Islet precursor cell (in vitro differentiated cells): ENCODE results near the gene MYO7A.
A peak's percentile ranks its signal among the peaks of the same experiment; 100 is the strongest.

Experiments used
- DNase-seq: peaks from one replicate; pipeline ENCODE4 v3.0.0-alpha.2; 2018

Gene MYO7A

DNA sequence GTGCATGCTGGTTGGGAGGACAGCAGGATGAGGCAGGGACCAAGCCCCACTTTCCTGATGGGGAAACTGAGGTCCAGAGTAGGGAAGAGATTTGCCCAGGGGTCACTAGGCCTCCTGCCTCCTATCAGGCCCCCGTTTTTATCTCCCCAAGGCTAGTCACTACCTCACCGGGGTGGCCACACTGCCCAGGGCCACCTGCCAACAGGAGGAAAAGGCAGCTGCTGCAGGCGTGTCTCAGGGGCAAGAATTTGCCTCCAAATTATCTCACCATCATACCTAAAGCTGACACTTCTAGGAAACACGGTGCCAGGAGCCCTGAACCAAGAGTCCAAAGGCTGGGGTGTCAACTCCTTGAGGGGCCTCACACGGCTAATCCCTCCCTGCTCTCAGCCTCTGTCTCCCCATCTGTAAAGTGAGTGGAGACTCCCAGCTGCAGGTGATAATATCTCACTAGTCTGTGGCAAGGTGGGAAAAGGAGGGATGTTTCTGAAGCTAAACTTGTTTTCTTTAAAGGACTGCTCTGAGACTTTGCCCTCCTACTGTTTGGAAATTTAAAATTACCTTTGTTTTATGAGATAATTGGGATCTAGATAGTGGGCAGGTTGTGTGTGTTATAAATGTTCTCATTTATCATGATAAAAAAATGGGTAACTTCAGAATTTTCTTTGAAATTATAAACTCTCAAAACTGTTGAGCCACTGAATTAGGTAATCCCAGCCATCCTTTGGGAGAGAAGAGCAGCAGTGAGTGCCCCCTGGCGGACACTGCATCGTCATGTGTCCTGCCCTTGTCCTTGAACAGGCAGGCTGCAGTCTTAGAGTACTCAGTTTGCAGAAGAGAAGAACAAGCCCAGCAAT, 60.0 kb downstream of the MYO7A start:
- DNase-seq, result peak; percentile 87

DNA sequence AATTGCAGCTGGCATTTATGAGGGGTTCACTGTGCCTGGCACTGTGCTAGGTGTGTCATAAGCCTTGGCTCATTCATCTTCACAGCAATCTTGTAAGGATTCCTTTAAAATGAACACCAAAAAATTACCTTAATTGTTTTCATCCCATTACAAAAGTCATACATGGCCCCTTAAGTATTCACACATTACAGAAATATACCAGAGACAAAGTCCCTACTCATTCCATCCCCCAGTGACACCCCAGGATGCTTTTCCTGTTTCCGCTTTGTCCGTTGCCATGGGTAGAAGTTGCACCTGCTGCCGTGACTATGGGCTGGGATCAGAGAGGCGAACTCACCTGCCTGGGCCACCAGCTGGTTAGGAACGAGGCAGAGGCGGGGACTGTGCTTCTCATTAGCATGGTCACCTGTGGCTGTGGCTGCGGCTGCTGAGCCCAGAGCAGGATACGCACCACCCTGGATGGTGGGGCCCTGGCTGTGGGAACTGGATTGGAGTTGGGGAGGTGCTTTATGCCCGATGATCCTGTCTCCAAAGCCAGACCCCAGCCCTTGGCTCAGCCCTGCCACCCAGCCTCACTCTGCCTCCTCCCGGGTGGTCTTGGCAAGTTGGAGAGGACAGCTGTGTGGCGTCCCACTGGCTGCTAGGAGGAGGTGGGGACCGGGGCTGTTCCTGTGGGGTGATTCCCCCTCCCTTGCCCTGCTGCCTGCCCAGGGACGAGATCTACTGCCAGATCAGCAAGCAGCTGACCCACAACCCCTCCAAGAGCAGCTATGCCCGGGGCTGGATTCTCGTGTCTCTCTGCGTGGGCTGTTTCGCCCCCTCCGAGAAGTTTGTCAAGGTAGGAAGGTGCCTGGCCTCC, 60.8 kb downstream of the MYO7A start:
- peak; percentile 61 for DNase-seq

- no peak for DNase-seq
Measured at GRCh38 chr11:77189588-77190210, 61.7 kb downstream of the MYO7A start.

GRCh38 chr11:77190331-77191075, 62.5 kb downstream of the MYO7A start:
- no peak for DNase-seq

DNA sequence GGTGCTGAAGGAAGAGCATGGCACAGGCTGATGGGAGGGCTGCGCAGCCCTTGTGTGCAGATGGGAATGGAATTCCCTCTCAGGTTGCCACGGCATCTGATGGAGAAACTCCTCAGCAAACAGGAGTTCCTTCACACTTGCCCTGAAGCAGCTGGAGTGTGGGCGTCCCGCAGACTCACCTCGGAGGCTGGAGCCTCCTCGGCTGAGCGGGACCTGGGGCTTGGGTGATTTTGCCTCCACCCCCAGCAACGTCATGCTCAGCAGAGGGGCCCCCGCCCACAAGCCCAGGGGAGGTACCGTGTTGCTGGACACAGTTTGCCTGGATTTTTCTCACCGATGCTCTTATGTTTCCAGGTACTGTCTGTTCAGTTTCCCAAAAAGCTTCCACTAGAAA, 63.4 kb downstream of the MYO7A start:
- DNase-seq, result no peak

DNA sequence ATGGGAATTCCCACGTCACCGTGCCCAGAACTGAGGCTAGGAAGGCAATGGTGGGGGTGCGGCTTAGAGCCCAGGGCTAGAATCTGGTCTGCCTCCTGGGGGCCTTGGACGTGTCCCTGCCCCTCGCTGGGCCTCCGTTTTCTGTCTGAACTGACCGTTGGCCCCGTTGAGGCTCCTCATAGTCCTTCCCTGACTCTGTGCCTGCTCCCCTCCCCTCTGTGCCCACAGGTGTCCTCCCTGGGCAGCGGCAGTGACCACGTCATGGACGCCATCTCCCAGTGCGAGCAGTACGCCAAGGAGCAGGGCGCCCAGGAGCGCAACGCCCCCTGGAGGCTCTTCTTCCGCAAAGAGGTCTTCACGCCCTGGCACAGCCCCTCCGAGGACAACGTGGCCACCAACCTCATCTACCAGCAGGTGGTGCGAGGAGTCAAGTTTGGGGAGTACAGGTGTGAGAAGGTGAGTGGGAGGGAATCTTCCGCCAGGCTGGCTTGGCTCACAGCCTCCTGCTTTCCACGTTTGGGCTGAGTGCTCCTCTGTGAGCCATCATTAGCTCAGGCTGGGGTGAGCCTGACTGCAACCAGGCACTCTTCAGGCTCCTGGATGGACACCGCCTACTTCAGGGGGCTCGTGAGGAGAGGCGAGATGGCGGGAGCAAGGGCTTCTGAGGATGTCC, 63.9 kb downstream of the MYO7A start:
- peak; percentile 97 for DNase-seq

DNA sequence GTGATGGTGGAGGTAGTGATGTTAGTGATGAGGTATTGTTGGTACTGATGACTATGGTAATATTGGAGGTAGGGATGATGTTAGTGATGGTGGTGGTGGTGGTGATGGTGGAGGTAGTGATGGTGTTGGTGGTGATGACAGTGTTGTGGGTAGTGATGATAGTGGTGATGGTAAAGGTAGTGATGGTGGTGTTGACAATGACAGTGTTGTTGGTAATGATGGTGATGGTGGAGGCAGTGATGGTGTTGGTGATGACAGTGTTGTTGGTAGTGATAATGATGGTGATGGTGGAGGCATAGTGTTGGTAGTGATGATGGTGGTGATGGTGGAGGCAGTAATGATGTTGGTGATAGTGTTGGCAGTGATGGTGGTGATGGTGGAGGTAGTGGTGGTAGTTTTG, 65.1 kb downstream of the MYO7A start:
- no peak for DNase-seq

GRCh38 chr11:77193911-77194830, 66.1 kb downstream of the MYO7A start:
- no peak for DNase-seq

GRCh38 chr11:77195071-77195755, 67.2 kb downstream of the MYO7A start:
- DNase-seq, result no peak

DNA sequence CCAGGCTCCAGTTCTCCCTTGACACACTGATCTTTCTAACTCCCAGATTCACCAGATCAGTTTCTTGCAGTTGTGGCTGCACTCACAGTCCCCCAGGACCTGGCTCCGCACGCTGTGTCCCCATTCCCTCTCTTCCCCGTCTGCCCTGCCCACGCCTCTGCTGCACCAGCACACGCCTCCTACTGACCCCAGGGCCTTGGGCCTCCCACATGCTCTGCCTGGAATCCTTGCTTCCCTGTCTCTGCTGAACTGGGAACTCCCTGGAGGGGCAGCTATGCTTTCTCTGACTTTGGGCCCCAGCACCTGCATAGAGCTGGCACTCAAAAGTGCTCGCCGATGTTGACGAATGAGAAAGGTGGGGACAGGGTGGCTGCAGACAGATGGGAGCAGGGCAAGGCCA, 68.9 kb downstream of the MYO7A start:
- no peak for DNase-seq

- DNase-seq, result no peak
Measured at GRCh38 chr11:77197626-77198320, 69.7 kb downstream of the MYO7A start.

GRCh38 chr11:77198440-77198849, 70.4 kb downstream of the MYO7A start:
- peak; percentile 71 for DNase-seq

GRCh38 chr11:77199137-77199745, 71.2 kb downstream of the MYO7A start:
- DNase-seq, result no peak

GRCh38 chr11:77200351-77201268, 72.6 kb downstream of the MYO7A start:
- no peak for DNase-seq

DNA sequence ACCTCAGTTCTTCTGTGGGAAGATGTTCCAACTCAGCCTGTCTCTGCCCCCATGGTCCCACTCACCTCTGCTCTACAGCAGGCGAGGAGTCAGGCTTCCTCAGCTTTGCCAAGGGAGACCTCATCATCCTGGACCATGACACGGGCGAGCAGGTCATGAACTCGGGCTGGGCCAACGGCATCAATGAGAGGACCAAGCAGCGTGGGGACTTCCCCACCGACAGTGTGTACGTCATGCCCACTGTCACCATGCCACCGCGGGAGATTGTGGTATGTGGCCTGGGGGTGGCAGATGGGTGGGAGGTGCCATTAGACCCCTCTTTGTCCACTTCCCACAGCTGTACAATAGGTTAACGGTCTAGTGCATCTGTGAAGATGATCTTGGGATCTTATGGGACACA, 73.3 kb downstream of the MYO7A start:
- no peak for DNase-seq

- no peak for DNase-seq
Measured at GRCh38 chr11:77201991-77202841, 74.2 kb downstream of the MYO7A start.
